NCI-H82 (cell line): ENCODE data around the gene RNF44.

Experiments used
- DNase-seq: peaks from one replicate; lab custom pipeline; 2025; lab: John Stamatoyannopoulos, UW

RNF44 gene

DNA sequence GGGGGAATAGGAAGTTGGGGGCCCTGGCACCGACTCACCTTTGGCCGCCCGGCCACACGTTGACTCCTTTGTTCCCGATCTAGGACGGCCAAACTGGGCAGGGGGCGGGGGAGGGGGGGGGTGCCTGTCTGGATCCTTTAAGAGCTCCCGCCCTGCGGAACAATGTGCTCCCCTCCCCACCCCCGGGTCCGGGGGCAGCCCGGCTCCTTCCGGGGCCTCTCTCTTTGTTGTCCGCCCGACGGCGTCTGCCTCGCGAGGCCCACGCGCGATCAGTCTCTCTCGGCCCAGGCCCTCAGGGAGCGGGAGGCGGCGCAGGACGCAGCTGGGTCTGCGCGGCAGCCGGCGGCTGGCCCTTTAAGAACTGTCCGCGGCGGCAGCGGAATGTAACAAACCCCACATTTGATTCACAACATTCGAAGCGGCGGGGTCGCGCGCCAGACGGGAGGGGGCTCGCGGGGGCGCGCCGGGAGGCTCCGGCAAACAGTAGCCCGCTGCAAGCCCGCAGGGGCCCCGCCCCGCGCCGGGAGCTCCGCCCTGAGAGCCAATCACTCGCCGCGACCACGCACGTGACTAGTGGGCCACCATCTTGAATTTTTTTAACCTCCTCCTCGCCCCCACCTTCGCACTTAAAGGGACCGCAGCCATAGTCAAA is at the start of gene RNF44:
TSS of gene RNF44 (minus strand) at position 501 of the 652 bp plus-strand sequence. CDS start 4,930 bp downstream, outside the sequence.
- peak; percentile 96 for DNase-seq

DNA sequence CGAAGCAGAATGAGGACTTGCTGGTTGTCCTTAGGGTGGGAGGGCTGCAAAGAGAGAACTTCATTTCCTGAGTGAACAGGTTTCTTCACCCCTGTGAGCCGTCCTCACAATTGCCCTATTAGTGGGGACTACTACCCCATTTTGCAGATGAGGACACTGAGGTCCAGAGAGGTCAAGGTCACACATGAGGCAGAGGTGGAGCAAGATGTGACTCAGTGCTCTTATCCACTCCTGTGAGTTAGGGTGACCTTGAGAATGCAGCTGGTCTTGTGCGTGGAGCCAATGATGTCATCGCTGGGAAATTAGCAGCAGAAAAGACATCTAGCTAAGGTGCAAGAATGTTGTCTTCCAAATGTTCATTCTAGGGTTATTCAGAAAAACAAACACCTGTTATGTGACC is 45.9 kb upstream of the RNF44 start:
- no peak for DNase-seq

DNA sequence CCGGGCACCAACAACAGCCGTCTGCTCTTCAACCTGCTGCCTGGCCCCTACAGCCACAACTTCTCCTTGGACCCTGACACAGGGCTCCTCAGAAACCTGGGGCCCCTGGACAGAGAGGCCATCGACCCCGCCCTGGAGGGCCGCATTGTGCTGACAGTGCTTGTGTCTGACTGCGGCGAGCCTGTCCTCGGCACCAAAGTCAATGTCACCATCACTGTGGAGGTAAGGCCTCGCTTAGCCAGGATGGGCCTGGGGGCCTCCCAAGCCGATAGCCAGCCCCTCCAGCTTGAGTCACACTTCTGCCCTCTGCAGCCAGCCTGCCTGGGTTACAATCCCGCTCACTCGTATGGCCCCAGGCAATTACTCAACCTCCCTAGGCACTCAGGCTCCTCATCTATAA is 44.2 kb upstream of the RNF44 start:
- no peak for DNase-seq

DNA sequence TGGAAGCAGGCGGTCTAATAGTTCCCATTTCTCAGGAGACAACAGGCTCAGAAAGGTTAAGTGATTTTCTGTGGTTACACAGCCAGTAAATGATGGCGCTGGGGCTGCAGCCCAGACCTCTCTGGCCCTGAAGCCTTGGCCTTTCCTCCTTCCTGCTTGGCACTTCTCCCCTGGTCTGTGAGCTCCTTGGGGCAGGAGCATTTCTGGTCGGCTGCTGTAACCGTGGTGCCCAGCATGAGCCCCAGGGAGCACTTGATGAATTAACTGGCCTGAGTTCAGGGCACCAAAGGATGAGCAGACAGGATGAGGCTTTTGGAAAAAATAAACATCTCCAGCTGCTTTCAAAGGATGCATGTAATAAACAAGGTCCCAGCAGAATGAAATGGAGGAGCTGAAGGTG is 42.1 kb upstream of the RNF44 start:
- DNase-seq: no peak

DNA sequence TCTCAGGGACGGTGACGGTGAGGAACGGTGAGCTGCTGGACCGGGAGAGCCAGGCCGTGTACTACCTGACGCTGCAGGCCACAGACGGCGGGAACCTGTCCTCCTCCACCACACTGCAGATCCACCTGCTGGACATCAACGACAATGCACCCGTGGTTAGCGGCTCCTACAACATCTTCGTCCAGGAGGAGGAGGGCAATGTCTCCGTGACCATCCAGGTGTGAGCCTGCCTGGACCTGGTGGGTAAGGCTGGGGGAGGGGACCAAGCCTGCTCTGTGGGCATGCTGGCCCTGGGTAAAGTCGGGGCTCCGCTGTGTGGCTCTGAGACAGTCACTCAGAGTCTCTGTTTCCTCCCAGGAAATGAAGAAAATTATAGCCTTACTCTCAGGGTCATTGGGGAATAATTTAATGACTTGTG is 41.2 kb upstream of the RNF44 start:
- DNase-seq: peak; percentile 69

DNA sequence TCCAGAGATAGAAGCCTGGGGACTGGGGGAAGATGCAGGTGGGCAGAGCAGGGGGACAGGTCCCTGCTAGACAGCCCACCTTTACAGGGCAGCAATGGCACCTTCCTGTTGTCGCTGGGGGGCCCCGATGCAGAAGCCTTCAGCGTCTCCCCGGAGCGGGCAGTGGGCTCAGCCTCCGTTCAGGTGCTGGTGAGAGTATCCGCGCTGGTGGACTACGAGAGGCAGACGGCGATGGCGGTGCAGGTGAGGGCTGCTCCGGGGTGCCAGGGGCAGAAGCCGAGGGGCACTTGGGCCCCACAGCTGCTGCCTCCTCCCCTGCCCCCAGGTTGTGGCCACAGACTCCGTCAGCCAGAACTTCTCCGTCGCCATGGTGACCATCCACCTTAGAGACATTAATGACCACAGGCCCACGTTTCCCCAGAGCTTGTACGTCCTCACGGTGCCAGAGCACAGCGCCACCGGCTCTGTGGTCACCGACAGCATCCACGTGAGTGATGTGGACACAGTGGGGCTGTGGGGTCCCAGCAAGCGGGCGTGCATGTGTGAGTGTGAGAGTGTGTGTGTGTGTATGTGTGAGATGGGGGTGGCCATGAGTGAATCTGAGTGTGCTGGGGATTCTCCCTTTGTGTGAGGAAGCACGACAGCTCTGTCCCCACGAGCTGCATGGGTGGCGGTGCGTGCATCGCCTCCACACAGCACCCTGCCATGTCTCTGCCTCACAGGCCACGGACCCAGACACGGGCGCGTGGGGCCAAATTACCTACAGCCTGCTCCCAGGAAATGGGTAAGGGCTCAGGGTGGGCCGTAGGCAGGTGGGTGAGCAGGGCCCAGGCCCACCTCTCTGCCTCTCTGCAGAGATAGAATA is 40.3 kb upstream of the RNF44 start:
- no peak for DNase-seq

DNA sequence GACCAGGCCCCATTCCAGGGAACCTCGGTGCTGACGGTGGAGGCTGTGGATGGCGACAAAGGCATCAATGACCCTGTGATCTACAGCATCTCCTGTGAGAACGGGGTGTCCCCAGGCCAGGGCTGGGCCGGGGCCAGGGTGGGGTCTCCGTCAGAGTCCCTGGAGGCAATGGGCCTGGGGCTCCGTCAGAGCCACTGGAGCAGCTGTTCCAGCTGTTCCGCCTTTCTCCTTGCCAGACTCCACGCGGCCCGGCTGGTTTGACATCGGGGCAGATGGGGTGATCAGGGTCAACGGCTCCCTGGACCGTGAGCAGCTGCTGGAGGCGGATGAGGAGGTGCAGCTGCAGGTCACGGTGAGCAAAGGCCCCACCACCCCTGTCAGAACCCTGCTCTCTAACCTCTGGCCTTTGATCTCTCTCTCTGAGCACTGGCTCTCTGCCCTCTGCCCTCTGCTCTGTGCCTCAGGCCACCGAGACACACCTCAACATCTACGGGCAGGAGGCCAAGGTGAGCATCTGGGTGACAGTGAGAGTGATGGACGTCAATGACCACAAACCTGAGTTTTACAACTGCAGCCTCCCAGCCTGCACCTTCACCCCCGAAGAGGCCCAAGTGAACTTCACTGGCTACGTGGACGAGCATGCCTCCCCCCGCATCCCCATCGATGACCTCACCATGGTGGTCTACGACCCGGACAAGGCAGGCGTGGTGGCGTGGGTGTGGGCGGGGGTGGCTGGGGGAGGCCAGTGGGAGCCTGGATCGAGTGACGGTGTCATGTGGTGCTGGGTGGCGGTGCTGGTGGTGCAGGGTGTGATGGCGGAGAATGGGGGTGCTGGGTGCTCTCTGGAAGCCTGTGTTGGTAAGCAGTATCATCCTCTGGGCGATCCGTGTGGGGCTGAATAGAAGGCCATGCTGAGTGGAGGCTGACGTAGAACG is 38.6 kb upstream of the RNF44 start:
- no peak for DNase-seq

DNA sequence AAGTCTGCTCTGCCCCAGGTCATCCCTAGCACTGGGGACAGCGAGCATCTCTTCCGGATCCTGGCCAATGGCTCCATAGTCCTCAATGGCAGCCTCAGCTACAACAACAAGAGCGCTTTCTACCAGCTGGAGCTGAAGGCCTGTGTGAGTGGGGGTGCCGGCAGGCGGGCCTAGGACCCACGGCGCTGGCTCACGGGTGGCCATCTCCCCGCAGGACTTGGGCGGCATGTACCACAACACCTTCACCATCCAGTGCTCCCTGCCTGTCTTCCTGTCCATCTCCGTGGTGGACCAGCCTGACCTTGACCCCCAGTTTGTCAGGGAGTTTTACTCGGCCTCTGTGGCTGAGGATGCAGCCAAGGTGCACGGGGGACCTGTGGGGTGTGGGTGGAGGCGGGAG is 37.9 kb upstream of the RNF44 start:
- DNase-seq: no peak

DNA sequence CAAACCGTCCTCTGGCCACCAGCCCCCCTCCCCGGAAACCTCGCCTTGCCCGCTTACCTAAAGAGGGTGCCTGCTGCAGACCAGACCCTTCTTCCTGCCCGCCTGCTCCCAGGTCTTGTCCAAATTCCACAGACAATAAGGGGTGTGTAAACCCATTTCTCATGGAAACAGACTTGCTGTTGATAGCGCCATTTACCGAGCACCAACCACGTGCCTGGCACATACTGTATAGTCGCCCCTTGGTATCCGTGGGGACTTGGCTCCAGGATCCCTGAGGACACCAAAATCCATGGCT is 37.0 kb upstream of the RNF44 start:
- DNase-seq: no peak

DNA sequence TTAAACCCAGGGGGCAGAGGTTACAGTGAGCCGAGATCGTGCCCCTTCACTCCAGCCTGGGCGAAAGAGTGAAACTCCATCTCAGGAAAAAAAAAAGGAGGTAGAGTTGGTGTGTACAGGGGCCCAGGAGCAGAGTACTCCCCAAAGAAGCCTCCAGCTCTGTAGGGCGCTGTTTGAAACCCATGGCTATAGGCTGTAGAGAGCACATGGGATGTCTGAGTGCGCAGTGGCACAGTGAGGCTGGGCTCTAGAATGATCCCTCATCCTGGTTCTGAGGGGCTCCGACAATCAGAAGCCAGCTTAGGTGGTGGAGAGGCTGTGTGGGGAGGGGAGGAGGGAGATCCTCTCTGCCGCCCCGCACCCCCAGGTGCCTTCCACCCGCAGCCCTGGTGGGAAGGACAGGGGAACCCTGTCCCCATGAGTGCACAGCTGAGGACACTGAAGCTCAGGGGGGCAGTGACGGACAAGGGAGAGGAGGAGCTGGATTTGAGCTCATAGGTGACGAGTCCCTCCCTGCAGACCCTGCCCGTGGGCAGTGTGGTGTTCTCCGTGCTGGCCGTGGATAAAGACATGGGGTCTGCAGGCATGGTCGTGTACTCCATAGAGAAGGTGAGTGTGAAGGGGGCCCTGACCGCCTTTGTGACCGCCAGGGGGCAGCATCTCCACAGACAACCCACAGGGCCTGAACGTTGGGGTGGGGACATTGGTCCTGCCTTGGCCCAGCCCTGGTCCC is 36.5 kb upstream of the RNF44 start:
- peak; percentile 78 for DNase-seq

DNA sequence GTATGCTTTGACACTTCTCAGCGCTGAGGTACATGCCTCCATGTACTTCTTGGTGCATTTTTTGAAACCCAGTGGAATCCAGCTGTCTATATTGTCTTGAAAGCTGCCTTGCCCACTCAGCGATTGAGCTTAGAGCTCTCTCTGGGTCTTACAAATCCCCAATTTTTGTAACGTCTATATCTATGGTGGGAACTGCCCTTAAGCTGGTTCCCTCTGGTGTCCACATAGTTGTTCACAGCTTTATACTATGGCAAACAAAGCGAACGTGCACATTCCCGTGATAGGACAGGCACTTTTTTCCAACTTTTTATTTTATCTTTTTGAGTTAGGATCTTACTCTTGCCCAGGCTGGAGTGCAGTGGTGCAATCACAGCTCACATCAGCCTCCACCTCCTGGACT is 32.8 kb upstream of the RNF44 start:
- DNase-seq: no peak

DNA sequence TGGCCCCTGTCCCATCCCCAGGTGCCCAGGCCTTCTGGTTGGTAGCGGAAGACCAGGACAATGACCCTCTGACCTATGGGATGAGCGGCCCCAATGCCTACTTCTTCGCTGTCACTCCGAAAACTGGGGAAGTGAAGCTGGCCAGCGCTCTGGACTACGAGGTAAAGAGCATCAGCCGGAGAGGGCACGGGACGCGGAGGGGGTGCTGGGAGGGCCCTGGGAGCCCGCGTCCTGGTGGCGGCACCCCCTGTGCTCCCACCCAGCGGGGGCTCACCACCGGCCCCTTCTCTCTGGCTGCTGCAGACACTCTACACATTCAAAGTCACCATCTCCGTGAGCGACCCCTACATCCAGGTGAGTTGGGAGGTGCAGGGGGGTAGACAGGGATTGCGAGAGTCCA is 31.5 kb upstream of the RNF44 start:
- no peak for DNase-seq

DNA sequence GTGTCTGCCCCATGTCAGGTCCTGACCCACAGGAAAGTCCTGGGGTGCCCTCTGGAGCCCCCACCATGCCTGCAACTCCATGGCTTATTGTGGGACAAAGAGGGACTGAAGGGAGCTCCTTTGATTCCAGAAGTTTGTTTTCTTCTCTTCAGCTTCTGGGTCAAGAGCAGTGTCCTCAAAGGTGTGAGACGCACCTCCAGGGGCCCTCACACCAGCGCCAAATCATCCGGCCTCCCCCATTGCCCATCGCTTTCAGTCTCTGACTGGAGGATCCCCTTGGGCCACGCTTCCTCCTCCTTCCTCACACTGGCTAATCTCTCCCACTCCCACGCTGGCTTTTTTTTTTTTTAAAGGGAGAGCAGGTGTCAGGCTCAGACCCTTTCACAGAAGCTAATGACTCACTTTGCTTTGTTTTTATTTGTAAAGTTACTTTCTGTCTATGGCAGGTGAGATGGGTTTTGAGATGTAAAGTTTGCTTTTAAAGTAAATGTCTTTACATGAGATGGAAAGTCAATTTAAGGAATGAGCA is 28.6 kb upstream of the RNF44 start:
- DNase-seq: no peak

DNA sequence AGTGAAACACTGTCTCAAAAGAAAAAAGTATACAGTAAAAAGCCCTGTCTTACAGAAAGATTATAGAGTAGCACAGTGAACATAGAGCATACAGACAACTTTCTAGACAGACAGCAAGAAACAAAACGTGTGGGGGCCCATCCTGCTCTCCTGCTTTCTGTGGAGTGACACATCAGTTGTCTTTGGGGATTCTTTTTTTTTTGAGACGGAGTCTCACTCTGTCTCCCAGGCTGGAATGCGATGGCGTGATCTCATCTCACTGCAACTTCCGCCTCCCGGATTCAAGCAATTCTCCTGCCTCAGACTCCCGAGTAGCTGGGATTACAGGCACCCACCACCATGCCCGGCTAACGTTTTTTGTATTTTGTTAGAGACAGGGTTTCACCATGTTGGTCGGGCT is 26.8 kb upstream of the RNF44 start:
- DNase-seq: no peak

DNA sequence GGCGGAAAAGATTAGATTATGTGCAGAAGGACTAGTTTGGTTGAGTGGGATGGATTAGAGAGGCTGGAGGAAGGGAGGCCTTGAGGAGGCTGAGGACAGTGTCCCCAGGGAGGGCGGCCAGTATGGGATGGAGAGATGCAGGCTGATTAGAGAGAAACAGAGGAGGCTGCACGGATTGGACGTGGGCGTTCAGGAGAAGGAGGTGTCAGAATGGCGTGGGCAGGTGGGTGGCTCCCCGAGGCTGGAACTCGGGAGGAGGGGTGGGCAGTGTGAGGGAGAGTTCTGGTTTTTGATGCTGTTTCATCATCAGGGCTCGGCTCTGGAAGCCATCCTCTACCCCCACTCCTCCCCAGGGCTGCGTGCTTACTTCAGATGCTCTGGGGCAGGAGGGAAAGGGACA is 25.0 kb upstream of the RNF44 start:
- DNase-seq: no peak

DNA sequence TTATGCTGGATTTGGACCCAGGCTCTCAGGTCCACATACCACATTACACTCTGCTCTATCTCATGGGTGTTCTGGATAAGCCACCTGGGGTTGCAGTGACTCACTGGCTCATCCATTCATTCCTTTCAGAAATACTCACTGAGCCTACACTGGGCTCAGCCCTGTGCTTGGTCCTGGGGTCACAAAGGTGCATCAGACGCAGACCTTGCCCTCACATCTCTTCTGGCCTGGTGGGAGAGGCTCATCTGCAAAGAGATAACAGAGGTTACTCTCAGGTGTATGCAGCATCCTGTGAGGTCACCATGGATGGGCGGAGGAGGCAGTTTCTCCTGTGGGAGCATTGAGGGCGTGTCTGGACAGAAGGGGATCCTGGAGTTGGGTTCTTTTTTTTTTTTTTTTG is 24.1 kb upstream of the RNF44 start:
- DNase-seq: no peak

DNA sequence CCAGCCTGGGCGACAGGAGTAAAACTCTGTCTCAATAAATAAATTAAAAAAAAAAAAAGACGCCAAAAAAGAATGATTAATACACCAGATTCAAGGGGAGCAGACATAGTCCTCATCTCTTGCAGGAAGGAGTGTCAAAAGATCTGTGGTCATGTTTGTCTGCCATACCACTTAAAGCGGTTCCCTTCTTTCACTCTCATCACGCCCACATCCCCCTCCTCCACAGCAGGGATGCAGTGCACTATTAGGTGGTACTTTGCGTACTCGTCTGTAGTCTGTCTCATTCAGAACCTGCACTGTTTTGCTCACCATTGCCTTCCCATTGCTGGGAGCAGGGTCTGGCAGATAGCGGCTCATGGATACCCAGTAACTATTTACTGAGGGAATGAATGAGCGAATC is 23.2 kb upstream of the RNF44 start:
- no peak for DNase-seq

DNA sequence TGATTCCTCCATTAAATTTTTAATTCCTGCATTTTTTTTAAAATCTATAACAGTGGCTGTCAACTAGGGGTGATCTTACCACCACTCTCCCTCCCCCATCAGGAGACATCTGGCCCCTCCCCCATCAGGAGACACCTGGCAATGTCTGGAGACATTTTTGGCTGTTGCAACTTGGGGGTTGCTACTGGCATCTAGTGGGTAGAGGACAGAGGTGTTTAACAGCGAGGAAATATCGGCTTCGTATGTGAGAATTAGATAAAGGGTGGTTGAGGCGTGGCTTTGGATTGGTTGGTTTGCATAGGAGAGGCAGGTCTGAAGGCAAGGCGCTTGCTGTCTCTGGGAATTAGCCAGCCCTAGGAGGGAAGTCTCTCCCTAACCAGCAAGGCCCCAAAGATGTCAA is 22.5 kb upstream of the RNF44 start:
- peak; percentile 18 for DNase-seq

DNA sequence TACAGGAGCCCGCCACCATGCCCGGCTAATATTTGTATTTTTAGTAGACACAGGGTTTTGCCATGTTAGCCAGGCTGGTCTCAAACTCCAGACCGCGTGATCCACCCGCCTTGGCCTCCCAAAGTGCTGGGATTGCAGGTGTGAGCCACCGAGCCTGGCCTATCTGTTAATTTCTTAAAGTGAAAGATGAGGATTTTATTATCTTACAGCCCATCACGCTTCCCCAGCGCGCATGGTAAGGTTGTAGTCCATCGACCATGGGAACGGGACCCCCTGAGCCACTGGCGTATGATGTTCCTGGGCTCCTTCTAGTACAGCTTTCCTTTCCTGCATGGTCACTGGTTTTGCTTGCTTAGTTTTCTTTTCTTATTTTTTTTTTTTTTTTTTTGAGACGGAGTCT is 20.6 kb upstream of the RNF44 start:
- no peak for DNase-seq

DNA sequence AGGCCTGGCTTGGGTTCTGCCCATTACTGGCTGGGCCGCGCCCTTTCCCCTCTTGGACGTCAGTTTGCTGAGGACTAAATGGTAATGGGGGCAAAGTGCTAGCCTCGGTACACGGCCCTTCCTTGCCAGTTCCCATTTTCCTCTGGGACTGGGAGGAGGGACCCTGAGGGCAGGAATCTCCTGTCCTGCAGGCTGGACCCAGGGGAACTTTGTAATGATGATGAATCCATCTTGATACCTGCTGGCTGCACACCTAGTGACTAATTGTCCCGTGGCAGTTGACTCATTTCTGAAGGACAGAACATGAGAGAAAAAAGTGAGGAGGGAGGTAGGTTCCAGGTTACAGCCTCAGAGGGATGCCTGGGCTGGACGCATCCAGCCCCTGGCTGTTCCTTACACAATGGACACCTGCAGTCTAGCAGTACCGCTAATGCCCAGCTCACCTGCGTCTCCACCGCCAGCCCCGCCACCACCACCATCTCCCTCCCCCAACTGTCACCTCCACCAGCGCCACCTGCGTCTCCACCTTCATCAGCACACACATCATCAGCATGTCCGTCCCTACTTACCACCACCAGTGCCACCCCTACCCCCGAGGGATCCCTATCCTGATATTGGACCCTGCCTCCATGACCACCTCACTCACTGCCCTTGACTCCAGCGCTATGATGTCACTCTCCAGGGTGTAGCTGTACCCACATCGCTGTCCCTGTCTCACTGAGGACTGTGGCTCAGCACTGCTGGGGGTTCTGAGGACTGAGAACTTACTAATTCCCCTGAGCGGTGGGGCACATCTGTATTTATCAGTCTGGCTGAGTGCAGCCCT is 16.3 kb upstream of the RNF44 start:
- peak; percentile 22 for DNase-seq

DNA sequence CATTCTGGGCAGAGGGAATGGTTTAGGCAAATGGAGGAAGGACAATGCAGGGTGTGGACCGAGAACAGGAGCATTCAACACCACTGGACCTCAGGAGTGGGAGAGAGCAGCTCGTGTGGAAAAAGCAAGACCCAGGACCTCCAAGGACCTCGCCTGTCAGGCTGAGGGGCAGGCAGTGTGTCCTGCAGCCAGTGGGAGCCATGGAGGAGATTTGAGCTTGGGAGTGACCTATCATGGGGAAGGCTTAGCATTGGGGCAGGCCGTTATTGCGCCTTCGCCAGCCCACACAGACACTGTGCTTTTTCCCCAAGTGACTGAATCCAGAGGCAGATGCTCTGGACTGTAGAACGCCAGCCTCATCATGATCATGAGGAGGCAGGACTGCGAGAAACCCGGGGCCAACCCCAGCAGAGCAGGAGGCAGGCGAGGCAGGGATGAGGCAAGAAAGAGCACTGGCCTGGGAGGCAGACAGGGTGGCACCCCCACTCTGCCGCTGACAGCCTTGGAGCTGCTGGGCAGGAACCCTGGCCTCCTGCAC is 15.2 kb upstream of the RNF44 start:
- no peak for DNase-seq
